H1 (cell line): ENCODE measurements around the gene CDH22.

ENCODE experiments used
- CBX8 ChIP-seq: fragments of 300-800, 300-1000 bp; sonication (generic); IDR thresholded peaks from 2 replicates; pipeline ENCODE4 v1.7.1; 2016; ENCODE audit warnings: low read depth, low read length, borderline replicate concordance
- EGR1 ChIP-seq: IDR thresholded peaks from 2 replicates; pipeline ENCODE4 v1.6.1; 2011; ENCODE audit warnings: low read depth, low read length, borderline replicate concordance
- EP300 ChIP-seq, 2 experiments: IDR thresholded peaks; 1 replicate in 1 of 2; 2 replicates in 1 of 2; pipeline ENCODE4 v1.6.1; 2011 to 2012; ENCODE audit warnings: low read depth in 2 of 2, low read length in 2 of 2, mild to moderate bottlenecking in 2 of 2, borderline replicate concordance in 1 of 2, inconsistent platforms in 1 of 2, moderate library complexity in 1 of 2
- EZH2 ChIP-seq: fragments of 200-600 bp; sonication (generic); IDR thresholded peaks from 2 replicates; pipeline ENCODE4 v1.7.1; 2012; ENCODE audit warnings: low read depth, mild to moderate bottlenecking, moderate library complexity, low read length, inconsistent platforms; ENCODE audit not compliant: severe bottlenecking
- HDAC2 ChIP-seq, 2 experiments: fragments of 300-600 bp in 1 of 2; sonication (generic) in 1 of 2; IDR thresholded peaks; 2 replicates each; pipeline ENCODE4 v1.6.1; 2011 to 2012; ENCODE audit warnings: low read depth in 2 of 2, low read length in 2 of 2, mild to moderate bottlenecking in 2 of 2, moderate library complexity in 2 of 2, borderline replicate concordance in 1 of 2, inconsistent platforms in 1 of 2
- KDM1A ChIP-seq: fragments of 200-600, 300-600 bp; sonication (generic); IDR thresholded peaks from 2 replicates; pipeline ENCODE4 v1.7.1; 2016; ENCODE audit warnings: mild to moderate bottlenecking, low read length, borderline replicate concordance
- MAFK ChIP-seq: IDR thresholded peaks from 2 replicates; pipeline ENCODE4 v1.6.1; 2012; ENCODE audit warnings: low read depth, mild to moderate bottlenecking, improper control_type of control experiment, low read length
- POLR2AphosphoS5 ChIP-seq: IDR thresholded peaks from 2 replicates; pipeline ENCODE4 v1.6.1; 2011; ENCODE audit warnings: low read depth, low read length
- YY1 ChIP-seq: IDR thresholded peaks from 2 replicates; pipeline ENCODE4 v1.6.1; 2011; ENCODE audit warnings: low read depth, mild to moderate bottlenecking, low read length
- ZNF274 ChIP-seq: IDR thresholded peaks from 2 replicates; pipeline ENCODE4 v1.7.0; 2012; ENCODE audit warnings: low read length, borderline replicate concordance; ENCODE audit errors: extremely low read depth
- TF ChIP-seq, protein P1 (sequence below): IDR thresholded peaks from 2 replicates; pipeline ENCODE4 v1.6.1; 2012; ENCODE audit warnings: inconsistent platforms
- TF ChIP-seq, protein P2 (sequence below), 3 experiments: IDR thresholded peaks; 1 replicate in 2 of 3; 2 replicates in 1 of 3; pipeline versions ENCODE4 v1.5.1 to v1.6.1; 2011; ENCODE audit warnings: low read length in 3 of 3, mild to moderate bottlenecking in 3 of 3, inconsistent platforms in 2 of 3, low read depth in 1 of 3, moderate library complexity in 1 of 3; ENCODE audit not compliant: insufficient read depth in 1 of 3; ENCODE audit errors: control extremely low read depth in 1 of 3

DNA sequence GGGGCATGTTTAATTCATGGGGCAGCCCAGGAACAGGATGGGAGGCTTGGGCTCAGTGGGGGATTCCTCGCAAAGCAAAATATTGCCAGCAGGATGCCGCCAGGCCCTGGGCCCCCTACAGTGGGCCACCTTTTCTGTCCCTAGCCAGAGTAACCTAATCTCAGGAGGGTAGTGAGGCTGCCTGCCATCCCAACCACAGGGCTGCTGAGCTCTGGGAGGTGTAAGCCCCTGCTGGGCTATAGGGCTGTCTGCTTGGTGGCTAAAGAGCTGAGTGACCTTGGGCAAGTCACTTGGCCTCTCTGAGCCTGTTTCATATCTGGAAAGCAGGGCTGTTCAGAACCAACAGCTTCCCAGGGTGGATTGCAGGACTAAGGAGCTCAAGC is 35.7 kb upstream of the CDH22 start:
- TF ChIP-seq, protein P1, sequence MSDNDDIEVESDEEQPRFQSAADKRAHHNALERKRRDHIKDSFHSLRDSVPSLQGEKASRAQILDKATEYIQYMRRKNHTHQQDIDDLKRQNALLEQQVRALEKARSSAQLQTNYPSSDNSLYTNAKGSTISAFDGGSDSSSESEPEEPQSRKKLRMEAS, result no peak
- TF ChIP-seq, protein P2, sequence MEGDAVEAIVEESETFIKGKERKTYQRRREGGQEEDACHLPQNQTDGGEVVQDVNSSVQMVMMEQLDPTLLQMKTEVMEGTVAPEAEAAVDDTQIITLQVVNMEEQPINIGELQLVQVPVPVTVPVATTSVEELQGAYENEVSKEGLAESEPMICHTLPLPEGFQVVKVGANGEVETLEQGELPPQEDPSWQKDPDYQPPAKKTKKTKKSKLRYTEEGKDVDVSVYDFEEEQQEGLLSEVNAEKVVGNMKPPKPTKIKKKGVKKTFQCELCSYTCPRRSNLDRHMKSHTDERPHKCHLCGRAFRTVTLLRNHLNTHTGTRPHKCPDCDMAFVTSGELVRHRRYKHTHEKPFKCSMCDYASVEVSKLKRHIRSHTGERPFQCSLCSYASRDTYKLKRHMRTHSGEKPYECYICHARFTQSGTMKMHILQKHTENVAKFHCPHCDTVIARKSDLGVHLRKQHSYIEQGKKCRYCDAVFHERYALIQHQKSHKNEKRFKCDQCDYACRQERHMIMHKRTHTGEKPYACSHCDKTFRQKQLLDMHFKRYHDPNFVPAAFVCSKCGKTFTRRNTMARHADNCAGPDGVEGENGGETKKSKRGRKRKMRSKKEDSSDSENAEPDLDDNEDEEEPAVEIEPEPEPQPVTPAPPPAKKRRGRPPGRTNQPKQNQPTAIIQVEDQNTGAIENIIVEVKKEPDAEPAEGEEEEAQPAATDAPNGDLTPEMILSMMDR (IDR thresholded peaks at IDR 0.05; ENCODE audit: control extremely low read depth in 1 of 3, insufficient read depth in 1 of 3, low read depth in 1 of 3, low read length in 3 of 3), result no peak
- TF ChIP-seq EP300 (IDR thresholded peaks at IDR 0.05; ENCODE audit: borderline replicate concordance in 1 of 2, low read depth in 2 of 2, low read length in 2 of 2) (no peak), YY1 (no peak), ZNF274 (no peak), CBX8 (no peak), MAFK (no peak), EZH2 (no peak), POLR2AphosphoS5 (no peak), KDM1A (peak; percentile 86; the same call in 1 of the 2 replicates), HDAC2 (IDR thresholded peaks at IDR 0.05; ENCODE audit: borderline replicate concordance in 1 of 2, low read depth in 2 of 2, low read length in 2 of 2) (no peak), EGR1 (no peak)
